Measurements from ENCODE around the gene DSCAML1. TPM values are rescaled to one million over a fixed set of nuclear protein-coding genes. Genes with fewer than 3 reads are reported as not detected.

The DSCAML1 gene
- total and polyA plus RNA-seq, 8 donors = 0.08 to 2.9 (median 0.45) TPM

DNA sequence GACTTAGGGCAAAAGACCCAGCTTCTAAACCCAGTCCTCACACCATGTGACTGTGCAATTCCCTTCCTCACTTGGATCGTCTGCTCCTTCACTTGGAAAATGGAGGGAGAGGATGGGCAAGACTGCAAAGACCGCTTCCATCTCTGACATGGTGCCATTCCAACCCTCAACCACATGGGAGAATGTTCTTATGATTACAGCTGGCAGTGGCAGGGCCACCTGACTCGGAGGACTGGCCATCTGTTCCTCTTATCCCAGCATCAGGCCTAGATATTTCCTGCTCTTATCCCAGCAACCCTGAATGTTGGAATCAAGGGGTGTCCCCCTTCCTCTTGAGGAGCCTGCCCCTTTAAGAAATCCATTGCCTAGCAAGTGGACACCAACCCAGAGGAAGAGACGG is 15.4 kb downstream of the DSCAML1 start:
- no peak for DNase-seq
- intact Hi-C loops (cut with DNase I; ENCODE audit: low total_unique reads) = no loop called here
- Histone ChIP-seq H3K9me3 (no peaks in the 10 kb centered on the region), H3K27me3 (peaks cover 0 to 68% (median 4%) of the 10 kb centered on the region in 3 donors), H3K27ac (no peak overlapping the region), H3K4me3 (no peak overlapping the region), H3K4me1 (no peaks in the 10 kb centered on the region), H3K36me3 (peaks cover 0 to 21% (median 0%) of the 10 kb centered on the region in 4 donors)
- 55 to 72% (median 70%) methylated on average over 4 of the region's 4 CpGs for whole genome bisulfite sequencing, 5 donors
- TF ChIP-seq POLR2AphosphoS5 (IDR thresholded peaks at IDR 0.05) = no peak

DNA sequence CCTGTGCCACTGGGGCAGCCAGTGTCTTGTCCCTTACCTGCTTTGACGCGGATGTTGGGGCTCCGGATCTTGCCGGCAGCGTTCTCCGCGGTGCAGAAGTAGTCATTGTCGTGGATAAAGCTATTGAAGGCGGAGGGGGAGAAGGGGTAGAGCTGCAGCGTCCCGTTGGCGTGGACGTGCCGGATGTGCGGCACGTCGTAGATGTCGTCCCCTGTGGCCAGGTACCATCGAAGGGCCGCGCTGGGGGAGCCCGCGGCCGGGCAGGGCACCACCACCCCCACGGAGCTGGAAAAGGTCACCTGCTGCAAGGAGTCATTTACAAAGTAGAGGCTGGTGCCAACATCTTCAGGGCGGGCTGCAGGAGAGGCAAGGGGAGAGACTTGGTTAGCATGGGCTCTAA is 16.6 kb downstream of the DSCAML1 start:
- no peak for DNase-seq
- Histone ChIP-seq H3K4me3 (no peak overlapping the region), H3K27me3 (peaks cover 0 to 58% (median 4%) of the 10 kb centered on the region in 3 donors), H3K27ac (no peak overlapping the region), H3K4me1 (no peaks in the 10 kb centered on the region), H3K36me3 (peaks cover 0 to 29% (median 0%) of the 10 kb centered on the region in 4 donors), H3K9me3 (no peaks in the 10 kb centered on the region)
- intact Hi-C loops (cut with DNase I; ENCODE audit: low total_unique reads) = no loop called here
- 83 to 88% (median 85%) methylated on average over 12 to 26 of the region's 26 CpGs for WGBS, 5 donors
- TF ChIP-seq POLR2A (IDR thresholded peaks at IDR 0.05) (no peak), POLR2AphosphoS5 (IDR thresholded peaks at IDR 0.05) (no peak), EP300 (IDR thresholded peaks at IDR 0.05) (no peak)
- TF ChIP-seq, protein P1, sequence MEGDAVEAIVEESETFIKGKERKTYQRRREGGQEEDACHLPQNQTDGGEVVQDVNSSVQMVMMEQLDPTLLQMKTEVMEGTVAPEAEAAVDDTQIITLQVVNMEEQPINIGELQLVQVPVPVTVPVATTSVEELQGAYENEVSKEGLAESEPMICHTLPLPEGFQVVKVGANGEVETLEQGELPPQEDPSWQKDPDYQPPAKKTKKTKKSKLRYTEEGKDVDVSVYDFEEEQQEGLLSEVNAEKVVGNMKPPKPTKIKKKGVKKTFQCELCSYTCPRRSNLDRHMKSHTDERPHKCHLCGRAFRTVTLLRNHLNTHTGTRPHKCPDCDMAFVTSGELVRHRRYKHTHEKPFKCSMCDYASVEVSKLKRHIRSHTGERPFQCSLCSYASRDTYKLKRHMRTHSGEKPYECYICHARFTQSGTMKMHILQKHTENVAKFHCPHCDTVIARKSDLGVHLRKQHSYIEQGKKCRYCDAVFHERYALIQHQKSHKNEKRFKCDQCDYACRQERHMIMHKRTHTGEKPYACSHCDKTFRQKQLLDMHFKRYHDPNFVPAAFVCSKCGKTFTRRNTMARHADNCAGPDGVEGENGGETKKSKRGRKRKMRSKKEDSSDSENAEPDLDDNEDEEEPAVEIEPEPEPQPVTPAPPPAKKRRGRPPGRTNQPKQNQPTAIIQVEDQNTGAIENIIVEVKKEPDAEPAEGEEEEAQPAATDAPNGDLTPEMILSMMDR (IDR thresholded peaks at IDR 0.05) = no peak

DNA sequence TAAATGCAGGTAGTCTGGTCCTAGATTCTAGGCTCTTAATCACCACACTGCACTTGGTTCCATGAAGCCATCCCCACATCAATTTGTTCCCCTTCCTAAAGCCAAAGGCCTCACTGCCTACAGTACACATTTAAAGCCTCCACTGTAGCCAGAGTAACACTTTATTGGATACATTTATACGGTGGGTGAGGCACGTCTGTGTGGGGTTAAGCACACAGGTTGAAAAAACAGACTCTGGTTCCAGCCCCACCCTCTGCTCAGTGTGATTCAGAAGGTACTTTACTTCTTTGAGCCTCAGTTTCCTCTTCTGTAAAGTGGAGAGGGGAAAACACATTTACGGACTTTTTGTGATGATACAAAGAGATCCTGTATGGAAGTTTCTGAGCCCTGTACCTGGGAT is 22.5 kb downstream of the DSCAML1 start:
- Histone ChIP-seq H3K4me3 (no peak overlapping the region), H3K27me3 (peaks cover 0 to 21% (median 4%) of the 10 kb centered on the region in 3 donors), H3K4me1 (no peaks in the 10 kb centered on the region), H3K27ac (no peak overlapping the region), H3K36me3 (peaks cover 0 to 25% (median 0%) of the 10 kb centered on the region in 4 donors), H3K9me3 (no peaks in the 10 kb centered on the region)
- intact Hi-C loops (cut with DNase I; ENCODE audit: low total_unique reads) = no loop called here
- TF ChIP-seq EP300 (IDR thresholded peaks at IDR 0.05) = no peak
- no peak for TF ChIP-seq POLR2AphosphoS5 (IDR thresholded peaks at IDR 0.05)
- TF ChIP-seq, protein P1 (IDR thresholded peaks at IDR 0.05) = no peak
- TF ChIP-seq POLR2A (IDR thresholded peaks at IDR 0.05) = no peak
- WGBS, 5 donors = 52 to 69% (median 61%) methylated on average over 3 of the region's 3 CpGs
- no peak for DNase-seq

DNA sequence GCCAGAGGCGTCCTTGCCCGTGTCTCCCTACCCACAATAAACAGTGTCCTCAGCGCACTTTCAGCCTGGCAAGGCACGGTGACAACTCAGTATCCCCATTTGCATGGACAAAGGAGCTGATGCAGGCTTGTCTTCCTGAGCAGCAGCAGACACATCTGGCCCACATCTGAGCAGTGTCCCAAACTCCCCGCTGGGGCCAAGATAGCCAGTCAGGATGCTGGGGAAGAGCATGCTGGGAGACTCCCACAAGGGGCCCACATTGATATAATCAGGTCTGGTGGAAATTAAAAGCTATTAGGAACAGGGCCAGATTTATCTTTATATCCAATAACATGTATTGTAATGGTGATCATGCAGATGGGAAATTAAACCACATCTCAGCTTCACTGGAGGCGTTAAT is 24.7 kb downstream of the DSCAML1 start:
- Histone ChIP-seq H3K27ac (no peak overlapping the region), H3K9me3 (no peaks in the 10 kb centered on the region), H3K4me3 (no peak overlapping the region), H3K36me3 (peaks cover 0 to 19% (median 0%) of the 10 kb centered on the region in 4 donors), H3K27me3 (peaks cover 0 to 5% (median 0%) of the 10 kb centered on the region in 3 donors), H3K4me1 (no peaks in the 10 kb centered on the region)
- no peak for TF ChIP-seq POLR2A (IDR thresholded peaks at IDR 0.05)
- TF ChIP-seq EP300 (IDR thresholded peaks at IDR 0.05) = no peak
- TF ChIP-seq, protein P1 (IDR thresholded peaks at IDR 0.05) = no peak
- intact Hi-C loops (cut with DNase I; ENCODE audit: low total_unique reads) = no loop called here
- WGBS, 5 donors = 84 to 100% (median 92%) methylated on average over 3 to 6 of the region's 6 CpGs
- no peak for DNase-seq

DNA sequence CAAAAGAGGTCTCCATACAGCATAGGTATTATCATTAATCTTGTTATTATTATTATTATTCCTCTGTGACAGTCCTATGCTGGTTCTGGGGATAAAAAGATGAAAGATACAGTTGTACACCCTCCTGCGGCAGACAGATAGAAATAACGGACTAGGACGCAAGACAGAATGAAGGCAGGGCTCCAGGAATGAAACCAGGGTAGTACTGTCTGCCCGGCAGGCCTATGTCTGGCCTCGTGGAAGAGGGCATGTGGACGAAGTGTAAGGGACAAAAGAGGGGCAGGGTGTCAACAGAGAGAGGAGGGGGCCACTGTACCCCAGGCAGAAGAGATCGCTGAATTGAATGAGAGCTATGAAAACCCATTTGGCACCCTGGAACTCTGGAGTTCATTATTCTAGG is 25.2 kb downstream of the DSCAML1 start:
- peaks cover 0 to 3% (median 0%) of the 10 kb centered on the region in 3 donors for H3K27me3 ChIP-seq
- 81 to 86% (median 82%) methylated on average over 7 of the region's 7 CpGs for WGBS, 5 donors
- no peaks in the 10 kb centered on the region for H3K9me3 ChIP-seq
- peaks cover 0 to 19% (median 0%) of the 10 kb centered on the region in 4 donors for H3K36me3 ChIP-seq
- H3K4me1 ChIP-seq = no peaks in the 10 kb centered on the region
- TF ChIP-seq POLR2AphosphoS5 (IDR thresholded peaks at IDR 0.05) (no peak), EP300 (IDR thresholded peaks at IDR 0.05) (no peak), POLR2A (IDR thresholded peaks at IDR 0.05) (no peak)
- TF ChIP-seq, protein P1 (IDR thresholded peaks at IDR 0.05) = no peak
- intact Hi-C loops (cut with DNase I; ENCODE audit: low total_unique reads) = no loop called here
- no peak overlapping the region for H3K27ac ChIP-seq
- no peak overlapping the region for H3K4me3 ChIP-seq
- DNase-seq = no peak
